Upper lobe of left lung (tissue), 4 donors: ENCODE data around the gene TRAPPC2.

Experiments used
- POLR2A ChIP-seq, 4 donors: fragments of 450-650 bp; IDR thresholded peaks; one replicate each; pipeline ENCODE4 v1.5.1; 2016 to 2017; ENCODE audit warnings: antibody characterized with exemption in 4 of 4, mild to moderate bottlenecking in 2 of 4
- POLR2AphosphoS5 ChIP-seq, 2 donors: sonication (generic); formaldehyde crosslinking; IDR thresholded peaks; one replicate each; pipeline ENCODE4 v1.5.1; 2017; ENCODE audit warnings: antibody characterized with exemption in 2 of 2
- TF ChIP-seq, protein P1 (sequence below), 6 experiments: fragments of 450-650 bp in 4 of 6; fragments of 200-600 bp in 2 of 6; sonication (generic) in 2 of 6; IDR thresholded peaks; one replicate each; pipeline ENCODE4 v1.5.1; 2016 to 2019; ENCODE audit warnings: antibody characterized with exemption in 6 of 6

DNA sequence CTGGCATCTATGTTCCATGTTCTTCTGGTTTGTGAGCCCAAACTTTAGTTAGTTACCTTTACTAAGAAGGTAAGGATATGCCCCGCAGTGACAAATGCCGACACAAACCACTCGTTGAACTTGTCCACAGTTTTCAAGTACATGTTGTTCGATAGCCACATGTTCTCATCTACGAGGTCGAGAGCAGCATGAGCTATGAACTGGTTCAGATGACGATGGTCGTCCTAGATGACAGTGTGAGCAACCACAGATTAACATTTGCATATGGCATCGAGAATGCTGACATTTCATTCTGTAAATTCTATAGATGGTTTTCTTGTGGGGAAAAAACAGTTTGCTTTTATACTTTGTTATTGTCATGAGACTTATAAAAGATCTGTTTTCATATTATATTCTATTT is 18.0 kb downstream of the TRAPPC2 start:
- TF ChIP-seq, protein P1, sequence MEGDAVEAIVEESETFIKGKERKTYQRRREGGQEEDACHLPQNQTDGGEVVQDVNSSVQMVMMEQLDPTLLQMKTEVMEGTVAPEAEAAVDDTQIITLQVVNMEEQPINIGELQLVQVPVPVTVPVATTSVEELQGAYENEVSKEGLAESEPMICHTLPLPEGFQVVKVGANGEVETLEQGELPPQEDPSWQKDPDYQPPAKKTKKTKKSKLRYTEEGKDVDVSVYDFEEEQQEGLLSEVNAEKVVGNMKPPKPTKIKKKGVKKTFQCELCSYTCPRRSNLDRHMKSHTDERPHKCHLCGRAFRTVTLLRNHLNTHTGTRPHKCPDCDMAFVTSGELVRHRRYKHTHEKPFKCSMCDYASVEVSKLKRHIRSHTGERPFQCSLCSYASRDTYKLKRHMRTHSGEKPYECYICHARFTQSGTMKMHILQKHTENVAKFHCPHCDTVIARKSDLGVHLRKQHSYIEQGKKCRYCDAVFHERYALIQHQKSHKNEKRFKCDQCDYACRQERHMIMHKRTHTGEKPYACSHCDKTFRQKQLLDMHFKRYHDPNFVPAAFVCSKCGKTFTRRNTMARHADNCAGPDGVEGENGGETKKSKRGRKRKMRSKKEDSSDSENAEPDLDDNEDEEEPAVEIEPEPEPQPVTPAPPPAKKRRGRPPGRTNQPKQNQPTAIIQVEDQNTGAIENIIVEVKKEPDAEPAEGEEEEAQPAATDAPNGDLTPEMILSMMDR (IDR thresholded peaks at IDR 0.05) = no peak
- TF ChIP-seq POLR2A (IDR thresholded peaks at IDR 0.05) (no peak), POLR2AphosphoS5 (IDR thresholded peaks at IDR 0.05) (no peak)
